ENCODE measurements around the gene BTBD2.

GRCh38 chr19:2033115-2033824 is 17.8 kb upstream of the BTBD2 start:
- TF ChIP-seq POLR2A (IDR thresholded peaks at IDR 0.05) (no peak), CTCF (IDR thresholded peaks at IDR 0.05) (no peak), POLR2AphosphoS5 (IDR thresholded peaks at IDR 0.05; ENCODE audit: insufficient read depth in 1 of 2, low read depth in 1 of 2) (no peak)

Data from vagina (tissue), 2 donors.